ENCODE results near the gene TSPAN9. TPM values are rescaled to one million over a fixed set of nuclear protein-coding genes. Genes with fewer than 3 reads are reported as not detected.

Gene TSPAN9
- total and polyA plus RNA-seq, 9 donors, result 24.9 to 72.3 (median 55.7) TPM

DNA sequence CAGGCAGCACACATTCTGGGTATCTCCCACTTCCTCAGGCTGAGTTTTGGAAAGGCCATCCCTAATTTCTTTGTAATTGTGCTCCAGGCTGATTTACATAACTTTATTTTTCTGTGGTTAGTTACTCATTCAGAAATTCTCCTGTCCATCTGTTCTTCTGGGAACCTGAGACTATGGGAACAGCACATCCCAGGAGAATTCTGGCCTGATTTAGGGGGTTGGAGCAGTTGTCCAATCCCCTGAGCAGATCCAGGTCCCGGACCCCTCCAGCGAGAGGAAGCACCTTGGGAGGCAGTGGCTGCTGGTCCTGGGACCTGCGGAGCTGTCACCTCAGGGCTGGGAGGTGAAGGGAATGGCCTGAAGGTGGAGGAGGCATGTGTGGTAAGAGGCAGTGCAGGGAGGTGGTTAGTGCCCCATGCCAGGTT is 40.4 kb downstream of the TSPAN9 start:
- Histone ChIP-seq H3K9me3 (no peaks in the 10 kb centered on the region), H3K4me3 (no peak overlapping the region), H3K27me3 (no peaks in the 10 kb centered on the region), H3K4me1 (ENCODE audit: insufficient read depth) (peaks cover 19% of the 10 kb centered on the region), H3K27ac (no peak overlapping the region), H3K36me3 (no peaks in the 10 kb centered on the region)
- no peak for TF ChIP-seq EP300 (IDR thresholded peaks at IDR 0.05)
- TF ChIP-seq, protein P1, sequence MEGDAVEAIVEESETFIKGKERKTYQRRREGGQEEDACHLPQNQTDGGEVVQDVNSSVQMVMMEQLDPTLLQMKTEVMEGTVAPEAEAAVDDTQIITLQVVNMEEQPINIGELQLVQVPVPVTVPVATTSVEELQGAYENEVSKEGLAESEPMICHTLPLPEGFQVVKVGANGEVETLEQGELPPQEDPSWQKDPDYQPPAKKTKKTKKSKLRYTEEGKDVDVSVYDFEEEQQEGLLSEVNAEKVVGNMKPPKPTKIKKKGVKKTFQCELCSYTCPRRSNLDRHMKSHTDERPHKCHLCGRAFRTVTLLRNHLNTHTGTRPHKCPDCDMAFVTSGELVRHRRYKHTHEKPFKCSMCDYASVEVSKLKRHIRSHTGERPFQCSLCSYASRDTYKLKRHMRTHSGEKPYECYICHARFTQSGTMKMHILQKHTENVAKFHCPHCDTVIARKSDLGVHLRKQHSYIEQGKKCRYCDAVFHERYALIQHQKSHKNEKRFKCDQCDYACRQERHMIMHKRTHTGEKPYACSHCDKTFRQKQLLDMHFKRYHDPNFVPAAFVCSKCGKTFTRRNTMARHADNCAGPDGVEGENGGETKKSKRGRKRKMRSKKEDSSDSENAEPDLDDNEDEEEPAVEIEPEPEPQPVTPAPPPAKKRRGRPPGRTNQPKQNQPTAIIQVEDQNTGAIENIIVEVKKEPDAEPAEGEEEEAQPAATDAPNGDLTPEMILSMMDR (IDR thresholded peaks at IDR 0.05), result no peak
- TF ChIP-seq POLR2A (IDR thresholded peaks at IDR 0.05), result no peak
- no peak for DNase-seq
- intact Hi-C loops (cut with DNase I), result loop anchor here in 1 of 4 donors (5.0 kb wide), 1 partner anchor 35 kb away; no protein-coding TSS in a partner anchor
- 58 to 59% (median 59%) methylated on average over 3 of the region's 3 CpGs for WGBS, 3 donors

DNA sequence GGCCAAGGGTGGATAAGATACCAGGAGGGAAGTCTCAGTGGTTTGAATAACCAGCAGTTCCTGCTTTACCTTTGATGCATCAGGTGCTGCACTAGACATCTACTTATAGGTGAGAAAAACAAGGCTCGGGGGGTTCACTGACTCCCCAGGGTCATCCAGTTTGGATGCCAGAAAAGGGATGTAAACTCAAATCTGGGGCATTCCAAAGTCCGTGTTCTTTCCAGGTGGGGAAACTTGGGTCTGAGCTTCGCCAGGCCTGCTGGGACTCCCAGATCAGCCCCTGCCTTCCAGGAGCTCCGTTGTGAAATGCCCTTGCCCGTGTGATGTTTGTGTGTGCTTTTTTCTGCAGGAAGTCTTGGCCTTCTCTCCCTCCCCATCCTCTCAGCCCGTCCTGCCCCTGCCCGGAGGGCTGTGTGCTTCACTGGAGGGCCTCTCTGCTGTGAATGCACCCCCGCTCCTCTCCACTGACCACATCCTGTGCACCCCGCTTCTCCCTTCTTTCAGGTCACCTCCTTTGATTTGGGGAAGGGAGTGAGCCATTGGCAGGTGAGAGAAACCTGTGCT is 42.1 kb downstream of the TSPAN9 start:
- Histone ChIP-seq H3K4me3 (no peak overlapping the region), H3K36me3 (no peaks in the 10 kb centered on the region), H3K27me3 (no peaks in the 10 kb centered on the region), H3K9me3 (no peaks in the 10 kb centered on the region), H3K27ac (peak overlapping the region in 1 of 2 donors; percentile 53), H3K4me1 (ENCODE audit: insufficient read depth) (peaks cover 23% of the 10 kb centered on the region)
- intact Hi-C loops (cut with DNase I), result loop anchor here in 1 of 4 donors (5.0 kb wide), 1 partner anchor 37 kb away; no protein-coding TSS in a partner anchor
- TF ChIP-seq POLR2A (IDR thresholded peaks at IDR 0.05) (no peak), EP300 (IDR thresholded peaks at IDR 0.05) (no peak)
- TF ChIP-seq, protein P1 (IDR thresholded peaks at IDR 0.05), result no peak
- WGBS, 3 donors, result 52 to 74% (median 58%) methylated on average over 9 of the region's 9 CpGs
- DNase-seq, result no peak

GRCh38 chr12:3119756-3120601 is 42.8 kb downstream of the TSPAN9 start:
- H3K27ac ChIP-seq, result peak overlapping the region in 1 of 2 donors; percentile 53
- no peak for TF ChIP-seq POLR2A (IDR thresholded peaks at IDR 0.05)
- TF ChIP-seq EP300 (IDR thresholded peaks at IDR 0.05), result no peak
- TF ChIP-seq, protein P1 (IDR thresholded peaks at IDR 0.05), result no peak
- intact Hi-C loops (cut with DNase I), result loop anchor here in 1 of 4 donors (5.0 kb wide), 1 partner anchor 38 kb away; no protein-coding TSS in a partner anchor
- H3K9me3 ChIP-seq, result no peaks in the 10 kb centered on the region
- H3K27me3 ChIP-seq, result no peaks in the 10 kb centered on the region
- peak in 1 of 5 donors; percentile 49 for DNase-seq
- peaks cover 23% of the 10 kb centered on the region for H3K4me1 ChIP-seq (ENCODE audit: insufficient read depth)
- H3K36me3 ChIP-seq, result no peaks in the 10 kb centered on the region
- no peak overlapping the region for H3K4me3 ChIP-seq
- WGBS, 3 donors, result 13 to 37% (median 23%) methylated on average over 12 to 17 of the region's 17 CpGs

- no peak overlapping the region for H3K4me3 ChIP-seq
- H3K36me3 ChIP-seq, result no peaks in the 10 kb centered on the region
- WGBS, 3 donors, result 93 to 96% (median 94%) methylated on average over 5 of the region's 5 CpGs
- TF ChIP-seq, protein P1 (IDR thresholded peaks at IDR 0.05), result no peak
- TF ChIP-seq POLR2A (IDR thresholded peaks at IDR 0.05) (no peak), EP300 (IDR thresholded peaks at IDR 0.05) (no peak)
- no peak for DNase-seq
- intact Hi-C loops (cut with DNase I), result no loop called here
- no peaks in the 10 kb centered on the region for H3K9me3 ChIP-seq
- no peaks in the 10 kb centered on the region for H3K27me3 ChIP-seq
- H3K27ac ChIP-seq, result peak overlapping the region in 1 of 2 donors; percentile 53
- peaks cover 23% of the 10 kb centered on the region for H3K4me1 ChIP-seq (ENCODE audit: insufficient read depth)
Measured at GRCh38 chr12:3120701-3121100, 43.5 kb downstream of the TSPAN9 start.
